Measurements from ENCODE around the gene LRBA.
"Not testable (repeated sequence)": the region's sequence is repeated elsewhere in the genome, so short reads cannot be mapped to it uniquely, and the experiment has no call there.

Gene LRBA

DNA sequence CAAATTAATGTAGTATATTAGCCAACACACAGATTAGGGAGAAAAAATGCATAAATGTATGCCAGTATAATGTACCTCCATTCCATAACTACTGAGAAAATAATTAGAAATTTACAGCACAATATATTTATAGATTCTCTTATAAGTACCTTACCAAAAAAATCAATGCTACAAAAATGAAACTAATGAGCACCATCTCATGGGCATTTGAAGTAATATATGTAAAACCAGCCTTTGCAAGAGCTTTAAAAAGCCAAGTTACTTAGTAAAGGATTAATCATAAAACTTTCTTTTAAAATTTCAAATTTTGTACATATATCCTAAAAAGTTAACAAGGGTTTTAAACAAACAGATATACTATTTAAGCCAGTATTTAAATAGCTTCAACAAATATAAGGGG, 43.2 kb downstream of the LRBA start:
- no peak for DNase-seq

DNA sequence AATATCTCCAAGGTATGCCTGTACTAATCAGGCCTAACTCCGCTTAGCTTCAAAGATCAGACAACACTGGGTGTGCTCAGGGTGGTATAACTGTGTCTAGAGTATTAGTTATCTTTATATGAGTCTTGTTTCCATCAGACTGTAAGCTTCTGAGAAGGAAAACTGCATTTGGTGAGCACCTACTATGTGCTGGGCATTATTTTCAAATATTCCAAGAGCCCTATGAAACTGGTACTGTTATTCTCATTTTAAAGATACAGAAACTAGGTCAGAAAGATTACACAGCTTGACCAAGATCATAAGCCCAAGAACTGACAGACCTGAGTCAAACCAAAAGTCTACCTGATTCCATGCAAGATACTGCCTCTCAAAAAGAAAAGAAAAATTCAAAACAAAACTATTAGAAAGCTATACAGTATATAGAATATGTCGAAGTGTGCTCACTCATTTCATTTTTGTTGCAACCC, 44.4 kb downstream of the LRBA start:
- no peak for DNase-seq

GRCh38 chr4:150964754-150965153, 50.3 kb downstream of the LRBA start:
- no peak for DNase-seq

- not testable (repeated sequence) for DNase-seq
Measured at GRCh38 chr4:150963602-150964345, 51.3 kb downstream of the LRBA start.

DNA sequence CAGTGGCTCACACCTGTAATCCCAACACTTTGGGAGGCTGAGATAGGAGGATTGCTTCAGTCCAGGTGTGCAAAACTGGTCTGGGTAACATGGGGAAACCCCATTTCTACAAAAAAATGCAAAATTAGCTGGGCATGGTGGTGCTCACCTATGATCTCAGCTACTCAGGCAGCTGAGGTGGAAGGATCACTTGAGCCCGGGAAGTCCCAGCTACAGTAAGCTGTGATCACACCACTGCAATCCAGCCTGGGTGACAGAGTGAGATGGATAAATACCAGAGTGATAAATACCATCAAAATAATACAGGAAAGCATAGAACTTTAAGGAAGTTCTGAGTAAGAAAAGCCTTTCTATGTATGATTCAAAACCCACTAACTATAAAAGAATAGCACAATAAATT, 52.8 kb downstream of the LRBA start:
- DNase-seq: no peak

- DNase-seq: no peak
Measured at GRCh38 chr4:150961566-150961965, 53.5 kb downstream of the LRBA start.

- DNase-seq: no peak
Measured at GRCh38 chr4:150960818-150961217, 54.3 kb downstream of the LRBA start.

- DNase-seq: no peak
Measured at GRCh38 chr4:150960079-150960478, 55.0 kb downstream of the LRBA start.

- not testable (repeated sequence) for DNase-seq
Measured at GRCh38 chr4:150957981-150958380, 57.1 kb downstream of the LRBA start.

DNA sequence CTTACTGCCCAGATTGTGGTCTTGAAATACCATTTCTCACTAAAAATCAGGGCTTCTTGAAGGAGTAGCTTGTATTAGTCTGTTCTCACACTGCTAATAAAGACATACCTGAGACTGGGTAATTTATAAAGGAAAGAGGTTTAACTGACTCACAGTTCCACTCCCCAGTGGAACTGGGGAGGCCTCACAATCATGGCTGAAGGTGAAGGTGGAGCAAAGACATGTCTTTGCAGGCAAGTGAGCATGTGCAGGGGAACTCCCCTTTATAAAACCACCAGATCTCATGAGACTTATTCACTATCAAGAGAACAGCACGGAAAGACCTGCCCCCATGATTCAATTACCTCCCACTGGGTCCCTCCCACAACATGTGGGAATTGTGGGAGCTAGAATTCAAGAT, 58.0 kb downstream of the LRBA start:
- not testable (repeated sequence) for DNase-seq

DNA sequence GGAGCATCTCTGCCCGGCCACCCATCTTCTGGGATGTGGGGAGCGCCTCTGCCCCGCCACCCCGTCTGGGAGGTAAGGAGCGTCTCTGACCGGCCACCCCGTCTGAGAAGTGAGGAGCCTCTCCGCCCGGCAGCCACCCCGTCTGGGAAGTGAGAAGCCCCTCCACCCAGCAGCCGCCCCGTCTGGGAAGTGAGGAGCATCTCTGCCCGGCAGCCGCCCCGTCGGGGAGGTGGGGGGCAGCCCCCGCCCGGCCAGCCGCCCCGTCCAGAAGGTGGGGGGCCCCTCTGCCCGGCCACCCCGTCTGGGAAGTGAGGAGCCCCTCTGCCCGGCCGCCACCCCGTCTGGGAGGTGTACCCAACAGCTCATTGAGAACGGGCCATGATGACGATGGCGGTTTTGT, 61.2 kb downstream of the LRBA start:
- DNase-seq: not testable (repeated sequence)

- no peak for DNase-seq
Measured at GRCh38 chr4:150952167-150952845, 62.8 kb downstream of the LRBA start.

DNA sequence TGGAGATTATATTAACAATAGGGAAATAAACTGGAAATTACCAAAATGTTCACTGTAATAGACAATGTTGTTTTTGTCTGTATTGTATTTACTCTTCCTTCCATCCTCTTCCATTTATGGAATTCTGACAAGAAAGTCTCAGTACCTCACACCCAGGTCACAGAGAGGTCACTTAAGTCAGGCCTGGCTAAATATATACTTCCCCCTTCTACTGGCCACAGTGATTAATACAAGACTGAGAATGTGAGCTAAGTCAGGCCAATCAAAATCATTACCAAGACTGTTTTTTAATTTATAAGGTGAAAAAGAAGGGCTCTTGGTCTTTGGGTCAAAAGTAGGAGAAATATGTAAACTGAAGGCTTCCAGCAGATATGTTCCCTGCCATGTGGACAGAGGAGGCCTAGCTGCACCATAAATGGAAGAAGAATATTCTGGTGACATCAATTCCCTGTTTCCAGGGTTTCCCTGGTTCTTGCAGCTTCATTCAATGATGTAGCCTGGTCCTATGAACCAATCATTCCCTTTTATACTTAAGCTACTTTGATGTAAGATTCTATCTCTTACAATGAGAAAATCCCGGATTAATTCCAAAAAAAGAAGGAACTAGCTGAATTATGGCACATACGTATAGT, 64.3 kb downstream of the LRBA start:
- no peak for DNase-seq

GRCh38 chr4:150949943-150950342, 65.1 kb downstream of the LRBA start:
- DNase-seq: no peak

GRCh38 chr4:150949342-150949741, 65.7 kb downstream of the LRBA start:
- no peak for DNase-seq

- DNase-seq: no peak
Measured at GRCh38 chr4:150948710-150949109, 66.4 kb downstream of the LRBA start.

DNA sequence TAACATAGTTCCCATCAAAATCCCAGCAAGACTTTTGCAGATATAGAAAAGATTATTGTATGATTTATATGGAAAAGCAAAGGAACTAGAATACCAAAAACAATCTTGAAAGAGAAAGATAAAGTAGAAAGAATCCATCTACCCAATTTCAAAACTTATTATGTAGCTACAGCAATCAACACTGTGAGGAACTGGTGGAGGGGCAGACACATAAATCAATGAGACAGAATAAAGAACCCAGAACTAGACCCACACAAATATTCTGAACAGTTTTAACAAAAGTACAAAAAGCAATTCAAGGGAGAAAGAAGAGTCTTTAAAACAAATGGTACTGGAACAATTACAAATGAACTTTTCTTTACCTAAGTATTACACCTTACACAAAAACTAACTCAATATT, 67.0 kb downstream of the LRBA start:
- DNase-seq: no peak

- no peak for DNase-seq
Measured at GRCh38 chr4:150944660-150945059, 70.4 kb downstream of the LRBA start.

DNA sequence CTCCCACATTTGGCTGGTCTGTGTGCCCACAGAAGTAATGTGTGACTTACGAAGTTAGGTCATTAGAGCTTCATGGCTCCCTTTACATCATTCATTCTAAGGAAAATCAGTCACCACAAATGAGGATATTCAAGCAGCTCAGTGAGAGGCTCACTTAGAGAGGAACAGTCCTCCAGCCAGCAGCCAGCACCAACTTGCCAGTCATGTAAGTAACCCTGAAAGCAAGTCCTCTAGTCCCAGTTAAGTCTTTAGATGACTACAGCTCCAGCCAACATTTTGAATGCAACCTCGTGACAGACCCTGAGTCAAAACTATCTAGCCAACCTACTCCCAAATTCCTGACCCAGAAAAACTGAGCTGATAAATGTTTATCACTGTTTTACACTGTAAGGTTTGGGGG, 71.3 kb downstream of the LRBA start:
- DNase-seq: no peak

DNA sequence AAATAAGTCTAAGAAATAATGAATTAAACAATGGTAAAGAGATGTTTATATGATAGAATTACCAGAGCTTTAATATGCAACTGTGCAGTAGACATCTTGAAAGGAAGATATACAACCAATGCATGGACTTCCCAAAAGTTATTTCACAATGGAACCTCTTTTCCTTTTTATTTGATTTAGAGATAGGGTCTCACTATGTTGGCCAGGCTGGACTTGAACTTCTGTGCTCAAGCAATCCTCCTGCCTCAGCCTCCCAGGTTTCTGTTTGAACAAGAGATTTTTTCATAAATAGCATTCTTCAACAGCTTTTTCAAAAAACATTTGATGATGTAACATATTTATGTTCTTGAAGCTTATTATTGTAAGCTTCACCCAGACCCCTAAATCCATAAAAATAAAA, 72.0 kb downstream of the LRBA start:
- DNase-seq: no peak

- DNase-seq: no peak
Measured at GRCh38 chr4:150942539-150942938, 72.5 kb downstream of the LRBA start.

- DNase-seq: no peak
Measured at GRCh38 chr4:150940123-150940522, 75.0 kb downstream of the LRBA start.

GRCh38 chr4:150939530-150939929, 75.6 kb downstream of the LRBA start:
- no peak for DNase-seq

GRCh38 chr4:150938873-150939499, 76.1 kb downstream of the LRBA start:
- no peak for DNase-seq

Data from NCI-H1417 treated with DMSO at 0.1 percent for 48 hours (cell line).